Activated CD4-positive, alpha-beta T cell treated with anti-CD3 and anti-CD28 coated beads, Interleukin-2, amount 10 ng/mL, durations not matched to agents 7 days and 5 days (primary cell): ENCODE data around the gene NAGS. TPM values are rescaled to one million over a fixed set of nuclear protein-coding genes. Genes with fewer than 3 reads are reported as not detected.
"Not testable (repeated sequence)": the region's sequence is repeated elsewhere in the genome, so short reads cannot be mapped to it uniquely, and the experiment has no call there.

ENCODE experiments used
- CTCF ChIA-PET: fragments of 350-600 bp; sonication (Branson Sonifier 250); formaldehyde crosslinking; loops from one replicate; lab custom pipeline; 2021; ENCODE audit warnings: antibody characterized with exemption; lab: Charles Lee
- POLR2A ChIA-PET: fragments of 350-600 bp; sonication (Branson Sonifier 250); formaldehyde crosslinking; loops from one replicate; lab custom pipeline; 2021; ENCODE audit warnings: antibody characterized with exemption; lab: Charles Lee
- DNase-seq: peaks from one replicate; pipeline ENCODE4 v3.0.0-alpha.2; 2020
- H3K27ac Mint-ChIP-seq: one replicate; pipeline ENCODE4 v1.8.0; 2021; ENCODE audit warnings: mild to moderate bottlenecking, moderate library complexity, mixed read lengths
- H3K27me3 Mint-ChIP-seq: one replicate; pipeline ENCODE4 v1.8.0; 2021; ENCODE audit warnings: mixed read lengths
- H3K36me3 Mint-ChIP-seq: one replicate; pipeline ENCODE4 v1.8.0; 2021; ENCODE audit warnings: low read depth, mixed read lengths
- H3K4me1 Mint-ChIP-seq: one replicate; pipeline ENCODE4 v1.8.0; 2021; ENCODE audit warnings: mixed read lengths
- H3K4me3 Mint-ChIP-seq: one replicate; pipeline ENCODE4 v1.8.0; 2021; ENCODE audit warnings: mild to moderate bottlenecking, moderate library complexity, mixed read lengths
- H3K9me3 Mint-ChIP-seq: one replicate; pipeline ENCODE4 v1.8.0; 2021; ENCODE audit warnings: mixed read lengths
- total RNA-seq, 2 experiments: library from RNA; stranded (reverse); gene quantifications; one replicate each; pipeline ENCODE4 v1.2.3, GENCODE V29; 2021

NAGS gene
- total RNA-seq, 2 experiments from 2014 or later = 0.75 to 0.79 TPM

- DNase-seq = no peak
- CTCF ChIA-PET = no interaction called here
- POLR2A ChIA-PET = no interaction called here
- no peaks in the 10 kb centered on the region for H3K9me3 Mint-ChIP-seq
- H3K4me3 Mint-ChIP-seq = peak overlapping the region; percentile 98
- peaks cover 2% of the 10 kb centered on the region for H3K27me3 Mint-ChIP-seq
- peaks cover 6% of the 10 kb centered on the region for H3K36me3 Mint-ChIP-seq
- no peak overlapping the region for H3K27ac Mint-ChIP-seq
- peaks cover 34% of the 10 kb centered on the region for H3K4me1 Mint-ChIP-seq
Measured at GRCh38 chr17:44012874-44013273, 8.5 kb downstream of the NAGS start.

GRCh38 chr17:44014133-44014436 is 9.7 kb downstream of the NAGS start:
- no peak for DNase-seq
- H3K9me3 Mint-ChIP-seq = no peaks in the 10 kb centered on the region

GRCh38 chr17:44014437-44015172 is 10.2 kb downstream of the NAGS start, which contains the start of gene TMEM101:
TSS of gene TMEM101 (minus strand) at chr17:44014963. CDS start at chr17:44014952, 11 bp downstream.
- H3K4me3 Mint-ChIP-seq = peak within 1 kb of the TSS; percentile 98

More at GRCh38 chr17:44014133-44014436, 9.7 kb downstream of the NAGS start:
- Mint-ChIP-seq H3K27ac (peak overlapping the region; percentile 97), H3K4me3 (peak overlapping the region; percentile 98), H3K36me3 (peaks cover 6% of the 10 kb centered on the region), H3K4me1 (peaks cover 24% of the 10 kb centered on the region), H3K27me3 (no peaks in the 10 kb centered on the region)
- CTCF ChIA-PET = no interaction called here
- POLR2A ChIA-PET = interaction anchor here (1.1 kb wide), 1 partner anchor 7 kb away, joined by 3 read pairs; no protein-coding TSS in a partner anchor

GRCh38 chr17:44021227-44021626 is 16.8 kb downstream of the NAGS start:
- H3K36me3 Mint-ChIP-seq, H3K27ac Mint-ChIP-seq, H3K9me3 Mint-ChIP-seq, POLR2A ChIA-PET, DNase-seq, H3K27me3 Mint-ChIP-seq, H3K4me3 Mint-ChIP-seq, H3K4me1 Mint-ChIP-seq: not testable (repeated sequence)
- CTCF ChIA-PET = interaction anchor here (1.9 kb wide), 1 partner anchor 23 kb away, joined by 4 read pairs; no protein-coding TSS in a partner anchor

More at GRCh38 chr17:44014437-44015172, 10.2 kb downstream of the NAGS start, which contains the start of gene TMEM101:
- POLR2A ChIA-PET = interaction anchor here (0.6 to 1.1 kb wide), 2 partner anchors 8 to 207 kb away, joined by 3 to 9 read pairs; no protein-coding TSS in a partner anchor
- CTCF ChIA-PET = no interaction called here
- DNase-seq = peak; percentile 93
- Mint-ChIP-seq H3K27me3 (no peaks in the 10 kb centered on the region), H3K27ac (peak within 1 kb of the TSS; percentile 97), H3K36me3 (peaks cover 3% of the 10 kb centered on the region), H3K9me3 (no peaks in the 10 kb centered on the region), H3K4me1 (peaks cover 24% of the 10 kb centered on the region)

- Mint-ChIP-seq H3K4me3 (no peak overlapping the region), H3K27ac (no peak overlapping the region), H3K4me1 (no peaks in the 10 kb centered on the region), H3K36me3 (no peaks in the 10 kb centered on the region), H3K9me3 (no peaks in the 10 kb centered on the region), H3K27me3 (no peaks in the 10 kb centered on the region)
- POLR2A ChIA-PET = no interaction called here
- DNase-seq = no peak
- CTCF ChIA-PET = interaction anchor here (1.9 kb wide), 1 partner anchor 22 kb away, joined by 4 read pairs; no protein-coding TSS in a partner anchor
Measured at GRCh38 chr17:44022246-44022645, 17.8 kb downstream of the NAGS start.

GRCh38 chr17:44023545-44024270 is 19.3 kb downstream of the NAGS start:
- no peak overlapping the region for H3K27ac Mint-ChIP-seq
- CTCF ChIA-PET = no interaction called here

GRCh38 chr17:44024271-44024663 is 19.8 kb downstream of the NAGS start:
- H3K4me3 Mint-ChIP-seq = no peak overlapping the region
- H3K27ac Mint-ChIP-seq = no peak overlapping the region
- H3K36me3 Mint-ChIP-seq = peaks cover 3% of the 10 kb centered on the region
- peaks cover 3% of the 10 kb centered on the region for H3K4me1 Mint-ChIP-seq
- H3K9me3 Mint-ChIP-seq = no peaks in the 10 kb centered on the region
- ChIA-PET CTCF (no interaction called here), POLR2A (no interaction called here)
- H3K27me3 Mint-ChIP-seq = no peaks in the 10 kb centered on the region
- DNase-seq = no peak

More at GRCh38 chr17:44023545-44024270, 19.3 kb downstream of the NAGS start:
- Mint-ChIP-seq H3K4me1 (no peaks in the 10 kb centered on the region), H3K27me3 (no peaks in the 10 kb centered on the region), H3K9me3 (no peaks in the 10 kb centered on the region), H3K36me3 (no peaks in the 10 kb centered on the region), H3K4me3 (no peak overlapping the region)
- POLR2A ChIA-PET = no interaction called here
- no peak for DNase-seq

- H3K36me3 Mint-ChIP-seq = peaks cover 6% of the 10 kb centered on the region
- CTCF ChIA-PET = no interaction called here
- no peak for DNase-seq
- no peaks in the 10 kb centered on the region for H3K9me3 Mint-ChIP-seq
- no peak overlapping the region for H3K4me3 Mint-ChIP-seq
- no peak overlapping the region for H3K27ac Mint-ChIP-seq
- H3K4me1 Mint-ChIP-seq = peaks cover 7% of the 10 kb centered on the region
- POLR2A ChIA-PET = no interaction called here
- no peaks in the 10 kb centered on the region for H3K27me3 Mint-ChIP-seq
Measured at GRCh38 chr17:44024853-44025252, 20.4 kb downstream of the NAGS start.

- H3K4me1 Mint-ChIP-seq = peaks cover 16% of the 10 kb centered on the region
- no peak overlapping the region for H3K27ac Mint-ChIP-seq
- DNase-seq = no peak
- H3K36me3 Mint-ChIP-seq = peaks cover 26% of the 10 kb centered on the region
- H3K9me3 Mint-ChIP-seq = no peaks in the 10 kb centered on the region
- H3K4me3 Mint-ChIP-seq = no peak overlapping the region
- no peaks in the 10 kb centered on the region for H3K27me3 Mint-ChIP-seq
- ChIA-PET CTCF (interaction anchor here (1.2 to 1.9 kb wide), 2 partner anchors 12 to 13 kb away, joined by 4 to 7 read pairs; no protein-coding TSS in a partner anchor), POLR2A (no interaction called here)
Measured at GRCh38 chr17:44029736-44030135, 25.3 kb downstream of the NAGS start.

- H3K36me3 Mint-ChIP-seq = peaks cover 26% of the 10 kb centered on the region
- no peak overlapping the region for H3K27ac Mint-ChIP-seq
- CTCF ChIA-PET = interaction anchor here (1.2 kb wide), 1 partner anchor 12 kb away, joined by 4 read pairs; no protein-coding TSS in a partner anchor
- H3K27me3 Mint-ChIP-seq = no peaks in the 10 kb centered on the region
- H3K4me1 Mint-ChIP-seq = peaks cover 16% of the 10 kb centered on the region
- POLR2A ChIA-PET = no interaction called here
- H3K4me3 Mint-ChIP-seq = no peak overlapping the region
- no peaks in the 10 kb centered on the region for H3K9me3 Mint-ChIP-seq
- DNase-seq = no peak
Measured at GRCh38 chr17:44030482-44030881, 26.1 kb downstream of the NAGS start.

- Mint-ChIP-seq H3K4me1 (peaks cover 16% of the 10 kb centered on the region), H3K9me3 (no peaks in the 10 kb centered on the region), H3K27ac (peak overlapping the region; percentile 69), H3K27me3 (no peaks in the 10 kb centered on the region), H3K4me3 (no peak overlapping the region), H3K36me3 (peaks cover 36% of the 10 kb centered on the region)
- DNase-seq = no peak
- POLR2A ChIA-PET = no interaction called here
- CTCF ChIA-PET = interaction anchor here (0.6 kb wide), 1 partner anchor 76 kb away, joined by 3 read pairs; no protein-coding TSS in a partner anchor
Measured at GRCh38 chr17:44033861-44034408, 29.5 kb downstream of the NAGS start.

GRCh38 chr17:44034688-44035087 is 30.3 kb downstream of the NAGS start:
- peaks cover 32% of the 10 kb centered on the region for H3K36me3 Mint-ChIP-seq
- POLR2A ChIA-PET, CTCF ChIA-PET, H3K9me3 Mint-ChIP-seq, H3K4me3 Mint-ChIP-seq, H3K27me3 Mint-ChIP-seq, H3K27ac Mint-ChIP-seq, DNase-seq: not testable (repeated sequence)
- H3K4me1 Mint-ChIP-seq = peaks cover 11% of the 10 kb centered on the region
